Kidney (tissue), 14 donors: Measurements from ENCODE around the gene MDH1. TPM values are rescaled to one million over a fixed set of nuclear protein-coding genes. Genes with fewer than 3 reads are reported as not detected.

Experiments
- DNase-seq, 5 donors: peaks; one replicate each; pipeline ENCODE4 v3.0.0-alpha.2; 2013 to 2020
- FAIRE-seq: peaks from 2 replicates; lab custom pipeline; 2012; peaks lifted over from hg19 to GRCh38; lab: Jason Lieb, UNC
- H3K27ac ChIP-seq, 2 donors: one replicate each; pipeline ENCODE4 v1.7.0; 2013; ENCODE audit warnings: low read depth in 2 of 2, low read length in 2 of 2, inconsistent platforms in 1 of 2
- H3K27me3 ChIP-seq: one replicate; pipeline ENCODE4 v1.7.1; 2013; ENCODE audit warnings: low read length, inconsistent platforms; ENCODE audit not compliant: control insufficient read depth, insufficient read depth
- H3K36me3 ChIP-seq, 3 donors: one replicate each; pipeline versions ENCODE4 v1.7.0 to v1.7.1; 2013; ENCODE audit warnings: low read length in 3 of 3, control low read depth in 1 of 3, inconsistent platforms in 1 of 3; ENCODE audit not compliant: insufficient read depth in 3 of 3, control insufficient read depth in 2 of 3
- H3K4me1 ChIP-seq, 3 donors: one replicate each; pipeline versions ENCODE4 v1.7.0 to v1.7.1; 2013; ENCODE audit warnings: low read length in 3 of 3, inconsistent platforms in 1 of 3, low read depth in 1 of 3; ENCODE audit not compliant: control insufficient read depth in 2 of 3, insufficient read depth in 2 of 3
- H3K4me3 ChIP-seq, 3 donors: one replicate each; pipeline versions ENCODE4 v1.7.0 to v1.8.1; 2013; ENCODE audit warnings: low read length in 3 of 3, control low read depth in 1 of 3, inconsistent platforms in 1 of 3
- H3K9ac ChIP-seq, 3 donors: one replicate each; pipeline versions ENCODE4 v1.7.0 to v1.7.1; 2013; ENCODE audit warnings: low read length in 3 of 3, control low read depth in 1 of 3, inconsistent platforms in 1 of 3
- H3K9me3 ChIP-seq, 3 donors: one replicate each; pipeline versions ENCODE4 v1.7.0 to v1.7.1; 2013; ENCODE audit warnings: low read length in 3 of 3, control low read depth in 1 of 3, inconsistent platforms in 1 of 3; ENCODE audit not compliant: control insufficient read depth in 2 of 3, insufficient read depth in 1 of 3
- CTCF ChIP-seq: IDR thresholded peaks from 3 replicates; pipeline ENCODE4 v1.5.1; 2012; ENCODE audit warnings: mild to moderate bottlenecking, moderate library complexity, borderline replicate concordance; ENCODE audit not compliant: insufficient read depth; ENCODE audit errors: extremely low read depth
- intact Hi-C: fragments of 100-400 bp; cut with DNase I; formaldehyde crosslinking; loops from one replicate; pipeline ENCODE4 v1.11.1; 2022
- polyA plus RNA-seq: library from polyadenylated mRNA; stranded (reverse); fragments of 350-450 nt; fragmentation: Illumina TruSeq; extraction: RNeasy Lipid Tissue Mini Kit (QIAGEN cat#74804); gene quantifications from one replicate; pipeline ENCODE4 v1.2.3, GENCODE V29; 2014; ENCODE audit warnings: low read depth, low replicate concordance; ENCODE audit not compliant: insufficient read depth
- total RNA-seq: library from RNA; stranded (reverse); fragmentation: NEBNext Ultra II Directional; extraction: Animal tissue kit (Norgen Biotek cat#: 25700); gene quantifications from one replicate; pipeline ENCODE4 v1.2.1, GENCODE V29; 2021
- donor health status: control.
- donor health status: control.
- donor health status: control.
- donor health status: control.
- donor health status: control.
- donor health status: DM: yes; HTN: yes; CAD: no.
- donor health status: Normal renal cell carcinoma (clear cell type).

MDH1 gene
- total and polyA plus RNA-seq, 2 donors from 2014 or later: 147 to 748 TPM

- intact Hi-C loops: no loop called here
- no peaks in the 10 kb centered on the region for H3K4me1 ChIP-seq
- H3K27ac ChIP-seq: no peak overlapping the region
- no peak overlapping the region for H3K4me3 ChIP-seq
- FAIRE-seq (no peak), DNase-seq (no peak)
- H3K9ac ChIP-seq: no peak overlapping the region
- no peaks in the 10 kb centered on the region for H3K9me3 ChIP-seq
- no peak for TF ChIP-seq CTCF
- no peaks in the 10 kb centered on the region for H3K36me3 ChIP-seq
- H3K27me3 ChIP-seq: no peaks in the 10 kb centered on the region
Measured at GRCh38 chr2:63651861-63652651, 63.3 kb downstream of the MDH1 start.

GRCh38 chr2:63652652-63652985 is 63.9 kb downstream of the MDH1 start:
- intact Hi-C loops: no loop called here
- H3K4me1 ChIP-seq: no peaks in the 10 kb centered on the region
- no peak for TF ChIP-seq CTCF
- no peak overlapping the region for H3K9ac ChIP-seq
- no peaks in the 10 kb centered on the region for H3K36me3 ChIP-seq
- FAIRE-seq: no peak
- no peaks in the 10 kb centered on the region for H3K27me3 ChIP-seq
- no peak overlapping the region for H3K27ac ChIP-seq
- no peaks in the 10 kb centered on the region for H3K9me3 ChIP-seq
- no peak for DNase-seq
- no peak overlapping the region for H3K4me3 ChIP-seq

GRCh38 chr2:63654959-63655358 is 66.2 kb downstream of the MDH1 start:
- Histone ChIP-seq H3K4me3 (no peak overlapping the region), H3K9ac (no peak overlapping the region), H3K27ac (no peak overlapping the region), H3K9me3 (no peaks in the 10 kb centered on the region), H3K27me3 (no peaks in the 10 kb centered on the region), H3K36me3 (no peaks in the 10 kb centered on the region), H3K4me1 (no peaks in the 10 kb centered on the region)
- no peak for DNase-seq
- FAIRE-seq: no peak
- no peak for TF ChIP-seq CTCF
- intact Hi-C loops: no loop called here

Other genes with a start within 250 kb of the MDH1 start
- 15.1 TPM for gene WDPCP, start 486 bp upstream of the MDH1 start, total RNA-seq
- gene WDPCP, start 486 bp upstream of the MDH1 start, polyA plus RNA-seq: 2.7 TPM